NT2/D1 (cell line): ENCODE data around the gene FAM241A.
"Not testable (repeated sequence)": the region's sequence is repeated elsewhere in the genome, so short reads cannot be mapped to it uniquely, and the experiment has no call there.

ENCODE experiments used
- DNase-seq: peaks from one replicate; pipeline ENCODE4 v3.0.0-alpha.2; 2011; ENCODE audit warnings: low read depth, low spot score
- H3K27me3 ChIP-seq: 2 replicates; pipeline ENCODE4 v1.6.0; 2011; ENCODE audit warnings: mild to moderate bottlenecking; ENCODE audit not compliant: insufficient read length, insufficient read depth
- H3K36me3 ChIP-seq: 2 replicates; pipeline ENCODE4 v1.6.1; 2011; ENCODE audit warnings: mild to moderate bottlenecking, low read length, mixed read lengths; ENCODE audit not compliant: insufficient read depth, insufficient read length
- H3K4me1 ChIP-seq: 2 replicates; pipeline ENCODE4 v1.5.1; 2011; ENCODE audit not compliant: insufficient read depth, insufficient read length
- H3K4me3 ChIP-seq: 2 replicates; pipeline ENCODE4 v1.5.1; 2011; ENCODE audit warnings: low read depth; ENCODE audit not compliant: insufficient read length
- H3K9ac ChIP-seq: 2 replicates; pipeline ENCODE4 v1.6.0; 2011; ENCODE audit warnings: low read depth; ENCODE audit not compliant: insufficient read length
- H3K9me3 ChIP-seq: 2 replicates; pipeline ENCODE4 v1.5.1; 2011; ENCODE audit warnings: mild to moderate bottlenecking, low read length; ENCODE audit not compliant: insufficient read depth
- SUZ12 ChIP-seq: IDR thresholded peaks from 2 replicates; pipeline ENCODE4 v1.6.1; 2011; ENCODE audit not compliant: insufficient read length, insufficient read depth; ENCODE audit errors: extremely low read depth
- YY1 ChIP-seq: IDR thresholded peaks from 2 replicates; pipeline ENCODE4 v1.6.1; 2011; ENCODE audit not compliant: insufficient read length, insufficient read depth
- ZNF274 ChIP-seq: IDR thresholded peaks from 2 replicates; pipeline ENCODE4 v1.6.1; 2011; ENCODE audit warnings: mild to moderate bottlenecking, low read depth, low read length

Gene FAM241A

GRCh38 chr4:112189754-112190153 lies 44.5 kb downstream of the FAM241A start:
- no peak for TF ChIP-seq SUZ12
- TF ChIP-seq ZNF274: no peak
- TF ChIP-seq YY1: no peak
- H3K9ac ChIP-seq: no peak overlapping the region

GRCh38 chr4:112190684-112191083 lies 45.4 kb downstream of the FAM241A start:
- Histone ChIP-seq H3K9me3 (no peaks in the 10 kb centered on the region), H3K36me3 (no peaks in the 10 kb centered on the region), H3K9ac (no peak overlapping the region), H3K27me3 (no peaks in the 10 kb centered on the region), H3K4me3 (no peak overlapping the region), H3K4me1 (no peaks in the 10 kb centered on the region)
- TF ChIP-seq ZNF274 (no peak), SUZ12 (no peak), YY1 (no peak)
- no peak for DNase-seq

More at GRCh38 chr4:112189754-112190153, 44.5 kb downstream of the FAM241A start:
- DNase-seq: no peak
- Histone ChIP-seq H3K9me3 (no peaks in the 10 kb centered on the region), H3K27me3 (no peaks in the 10 kb centered on the region), H3K4me3 (no peak overlapping the region), H3K4me1 (no peaks in the 10 kb centered on the region), H3K36me3 (no peaks in the 10 kb centered on the region)

DNA sequence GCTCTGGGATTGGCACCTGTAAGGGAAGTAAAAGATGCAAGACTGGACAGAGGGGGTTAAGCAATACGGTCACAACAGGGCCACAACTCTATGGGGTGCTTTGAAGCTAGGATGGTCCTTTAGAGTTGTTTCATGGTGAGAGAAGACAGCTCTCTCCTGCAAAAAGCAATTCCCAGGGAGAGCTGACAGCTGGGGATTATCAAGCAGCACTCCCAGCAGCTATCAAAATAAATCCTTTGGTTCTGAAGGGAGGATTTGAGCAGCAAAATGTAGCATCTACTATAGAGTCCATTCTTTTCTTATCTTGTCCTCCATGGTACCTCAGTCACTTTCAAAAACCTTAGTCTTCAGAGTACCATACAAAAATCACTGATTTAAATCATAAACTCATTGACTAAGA lies 51.2 kb downstream of the FAM241A start:
- Histone ChIP-seq H3K9me3 (no peaks in the 10 kb centered on the region), H3K4me3 (no peak overlapping the region), H3K4me1 (no peaks in the 10 kb centered on the region), H3K36me3 (no peaks in the 10 kb centered on the region), H3K9ac (no peak overlapping the region), H3K27me3 (no peaks in the 10 kb centered on the region)
- DNase-seq: no peak
- TF ChIP-seq SUZ12: no peak
- no peak for TF ChIP-seq YY1
- TF ChIP-seq ZNF274: no peak

DNA sequence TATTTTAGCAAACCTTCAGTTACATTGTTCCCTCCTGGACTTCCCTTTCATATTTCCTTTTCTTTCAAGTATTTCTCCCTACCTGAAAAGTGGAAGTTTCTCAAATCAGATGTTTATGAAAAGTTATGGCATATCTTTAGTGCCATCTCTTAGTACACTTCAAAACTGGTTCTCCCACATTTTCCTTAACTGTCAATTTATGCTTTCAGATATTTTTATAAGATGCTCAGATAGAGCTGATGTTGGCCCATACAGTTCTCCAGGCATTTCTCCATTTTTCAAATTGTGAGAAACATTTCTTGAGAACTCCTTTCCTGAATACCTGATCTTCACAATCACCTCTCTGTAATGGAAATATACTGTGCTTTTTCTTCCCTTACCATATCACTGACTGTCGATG lies 53.8 kb downstream of the FAM241A start:
- Histone ChIP-seq H3K27me3 (no peaks in the 10 kb centered on the region), H3K4me1 (no peaks in the 10 kb centered on the region), H3K4me3 (no peak overlapping the region), H3K9ac (no peak overlapping the region), H3K36me3 (no peaks in the 10 kb centered on the region), H3K9me3 (no peaks in the 10 kb centered on the region)
- no peak for DNase-seq
- TF ChIP-seq SUZ12 (no peak), ZNF274 (no peak), YY1 (no peak)

GRCh38 chr4:112201915-112202505 lies 56.8 kb downstream of the FAM241A start:
- H3K9me3 ChIP-seq: no peaks in the 10 kb centered on the region
- H3K36me3 ChIP-seq: no peaks in the 10 kb centered on the region
- no peaks in the 10 kb centered on the region for H3K27me3 ChIP-seq
- H3K9ac ChIP-seq: no peak overlapping the region
- TF ChIP-seq YY1: no peak
- H3K4me1 ChIP-seq: no peaks in the 10 kb centered on the region
- DNase-seq: no peak
- H3K4me3 ChIP-seq: no peak overlapping the region

DNA sequence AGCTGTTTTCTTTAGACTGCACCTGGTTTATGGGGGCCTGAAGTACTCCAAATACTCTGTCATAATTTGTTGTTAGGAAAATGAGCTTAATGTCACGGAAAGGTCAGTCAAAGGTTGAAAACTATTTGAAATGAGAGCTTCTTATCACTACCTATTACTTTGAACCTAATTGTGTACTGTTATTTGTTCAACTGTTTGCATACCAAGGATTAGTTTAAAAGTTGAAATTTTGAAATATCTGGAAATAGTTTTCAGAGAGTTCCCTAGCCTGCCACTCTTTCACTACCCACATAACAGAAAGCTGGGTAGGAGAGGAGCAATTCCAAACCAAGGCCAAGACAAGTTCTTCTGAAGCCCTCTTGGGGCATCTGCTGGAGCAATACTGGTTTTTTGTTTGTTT lies 58.3 kb downstream of the FAM241A start:
- H3K4me1 ChIP-seq: no peaks in the 10 kb centered on the region
- no peak for DNase-seq
- TF ChIP-seq ZNF274 (no peak), YY1 (no peak), SUZ12 (no peak)

GRCh38 chr4:112206431-112206830 lies 61.2 kb downstream of the FAM241A start:
- TF ChIP-seq YY1 (no peak), ZNF274 (no peak), SUZ12 (no peak)
- H3K9me3 ChIP-seq: no peaks in the 10 kb centered on the region
- DNase-seq: no peak

More for the DNA sequence above, 58.3 kb downstream of the FAM241A start:
- no peak overlapping the region for H3K9ac ChIP-seq
- no peaks in the 10 kb centered on the region for H3K9me3 ChIP-seq
- H3K36me3 ChIP-seq: no peaks in the 10 kb centered on the region
- H3K27me3 ChIP-seq: no peaks in the 10 kb centered on the region
- no peak overlapping the region for H3K4me3 ChIP-seq

GRCh38 chr4:112208137-112209095 lies 63.2 kb downstream of the FAM241A start:
- not testable (repeated sequence) for H3K36me3 ChIP-seq, H3K4me3 ChIP-seq, H3K27me3 ChIP-seq, H3K4me1 ChIP-seq, H3K9me3 ChIP-seq, DNase-seq, H3K9ac ChIP-seq

More at GRCh38 chr4:112206431-112206830, 61.2 kb downstream of the FAM241A start:
- Histone ChIP-seq H3K4me1 (no peaks in the 10 kb centered on the region), H3K4me3 (no peak overlapping the region), H3K36me3 (no peaks in the 10 kb centered on the region), H3K9ac (no peak overlapping the region), H3K27me3 (no peaks in the 10 kb centered on the region)
